ENCODE data around the gene ATAD1.
"Not testable (repeated sequence)": the region's sequence is repeated elsewhere in the genome, so short reads cannot be mapped to it uniquely, and the experiment has no call there.

ATAD1 gene

DNA sequence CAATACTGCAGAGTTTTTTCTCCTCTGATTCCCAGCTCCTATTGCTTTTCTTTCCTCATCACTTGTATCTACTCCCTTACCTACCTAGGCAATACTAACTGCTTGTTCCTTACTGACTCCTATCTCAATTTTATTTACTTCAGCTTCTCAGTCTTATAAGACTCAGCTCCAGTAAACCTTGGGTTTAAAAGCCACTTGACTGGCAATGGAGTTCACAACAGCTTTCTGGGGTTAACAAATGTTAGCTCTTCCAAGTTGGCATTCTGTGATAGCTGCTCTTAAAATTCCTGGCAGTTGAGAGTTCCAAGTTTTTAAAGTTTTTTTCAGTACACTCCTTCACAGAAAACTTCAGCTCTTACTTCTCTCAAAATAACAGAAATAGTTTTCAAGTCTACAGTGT, 14.2 kb downstream of the ATAD1 start:
- no peak for DNase-seq (ENCODE audit: low read depth, low spot score)

DNA sequence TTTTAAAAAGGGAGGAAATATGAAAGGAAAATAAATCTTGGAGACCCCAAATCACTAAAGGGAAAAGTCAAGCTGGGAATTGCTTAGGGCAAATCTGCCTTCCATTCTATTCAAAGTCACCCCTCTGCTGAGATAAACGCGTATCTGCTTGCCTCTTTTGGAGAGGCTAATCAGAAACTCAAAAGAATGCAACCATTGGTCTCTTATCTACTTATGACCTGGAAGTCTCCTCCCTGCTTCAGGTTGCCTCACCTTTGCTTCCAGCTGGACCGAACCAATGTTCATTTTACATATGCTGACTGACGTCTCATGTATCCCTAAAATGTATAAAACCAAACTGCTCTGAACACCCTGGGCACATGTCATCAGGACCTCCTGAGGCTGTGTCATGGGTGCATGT, 14.7 kb downstream of the ATAD1 start:
- DNase-seq (ENCODE audit: low read depth, low spot score): no peak

DNA sequence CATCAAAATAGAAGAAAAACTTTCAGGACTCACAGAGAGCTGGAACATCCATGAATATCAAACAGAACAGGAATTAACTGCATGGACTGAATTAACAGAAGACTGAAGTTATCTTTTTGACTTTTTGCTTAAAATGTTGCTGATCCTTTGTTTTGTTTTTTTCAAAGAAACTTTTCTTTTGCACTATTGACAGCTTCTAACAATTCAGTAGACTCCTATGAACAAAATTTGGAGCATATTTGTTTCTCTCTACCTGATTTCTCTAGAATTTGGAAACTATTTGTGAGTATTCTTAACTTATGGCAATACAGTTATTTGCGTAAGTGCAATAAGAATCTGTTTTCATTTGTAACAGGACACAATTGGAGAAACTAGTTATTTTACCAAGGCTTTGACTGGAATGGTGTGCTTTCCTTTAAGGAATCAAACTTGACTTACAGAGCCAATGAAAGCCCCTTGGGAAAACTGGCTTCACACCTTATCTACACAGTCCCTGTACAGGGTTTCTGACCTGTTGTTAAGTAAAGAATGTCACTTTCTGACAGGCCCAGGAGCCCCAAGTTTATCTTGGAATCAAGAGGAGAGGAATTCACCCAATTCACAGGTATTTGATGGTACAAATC, 16.1 kb downstream of the ATAD1 start:
- DNase-seq (ENCODE audit: low read depth, low spot score): not testable (repeated sequence)

DNA sequence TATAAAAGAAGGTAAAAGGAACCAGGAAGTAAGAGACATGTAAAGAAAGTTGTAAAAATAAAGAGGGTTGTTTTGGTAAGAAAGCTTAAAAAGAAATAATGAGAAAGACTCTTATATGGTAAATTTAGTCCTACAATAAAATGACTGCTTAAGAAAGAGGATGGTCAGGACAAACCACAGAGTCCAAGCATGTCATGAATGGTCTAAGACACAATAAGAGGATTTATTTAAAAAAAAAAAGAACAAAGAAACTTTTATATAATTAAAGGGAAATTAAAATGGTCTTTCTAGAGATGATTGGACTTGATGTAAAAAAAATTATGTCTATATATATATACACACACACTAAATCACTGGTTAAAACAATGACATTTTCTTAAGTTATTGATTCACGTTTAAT, 18.2 kb downstream of the ATAD1 start:
- no peak for DNase-seq (ENCODE audit: low read depth, low spot score)

DNA sequence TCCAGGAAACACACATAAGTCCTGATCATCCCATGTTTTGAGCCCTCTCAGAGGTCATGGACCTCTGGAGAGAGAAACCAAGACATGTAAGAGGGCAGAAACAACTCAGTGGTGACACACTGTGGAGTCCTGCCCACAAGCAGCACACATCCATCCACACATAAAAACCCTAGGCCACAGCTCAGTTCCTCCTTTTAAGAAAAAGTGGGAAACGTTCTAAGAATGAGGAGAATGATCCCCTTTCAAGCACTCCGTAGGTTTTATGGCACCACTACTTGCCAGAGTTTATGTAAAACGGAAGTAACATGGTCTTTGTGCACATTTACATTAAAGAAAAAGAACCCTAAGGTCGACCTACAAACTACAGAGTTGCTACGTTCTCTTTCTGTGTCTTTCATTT, 19.9 kb downstream of the ATAD1 start:
- no peak for DNase-seq (ENCODE audit: low read depth, low spot score)

DNA sequence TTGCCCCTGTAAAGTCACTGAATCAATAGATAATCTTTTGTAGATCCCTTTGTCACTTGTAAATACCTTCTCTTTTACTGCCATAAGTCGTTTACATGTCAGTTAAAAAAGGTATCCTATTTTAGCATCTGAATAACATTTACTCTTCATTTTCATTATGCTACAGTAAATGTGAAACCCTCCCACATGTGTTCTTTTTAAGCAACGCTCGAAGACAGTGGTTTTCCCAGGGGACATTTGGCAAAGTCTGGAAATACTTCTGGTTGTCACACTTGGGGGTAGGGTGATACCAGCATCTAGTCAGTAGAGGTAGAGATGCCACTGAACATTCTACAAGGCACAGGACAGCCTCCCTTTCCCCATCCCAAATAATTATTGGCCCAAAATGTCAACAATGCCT, 23.7 kb downstream of the ATAD1 start:
- DNase-seq (ENCODE audit: low read depth, low spot score): no peak

DNA sequence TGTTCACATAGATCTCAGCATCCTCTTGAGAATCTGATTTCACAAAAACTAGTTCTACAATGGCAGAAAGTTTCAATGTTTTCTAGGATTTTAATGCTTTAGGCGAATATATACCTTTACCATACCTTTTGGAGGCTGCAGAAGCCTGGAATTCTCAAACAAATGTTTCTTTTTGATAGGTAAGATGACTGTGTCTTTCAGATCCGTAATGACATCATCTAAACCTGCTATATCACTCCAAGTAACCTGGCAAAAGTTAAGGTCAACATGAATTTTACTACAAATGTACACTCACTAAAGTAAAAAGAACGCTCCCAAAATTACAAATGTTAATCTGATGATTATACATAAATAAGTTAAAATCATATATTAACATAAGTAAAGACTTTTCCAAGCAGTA, 27.8 kb downstream of the ATAD1 start:
- no peak for DNase-seq (ENCODE audit: low read depth, low spot score)

DNA sequence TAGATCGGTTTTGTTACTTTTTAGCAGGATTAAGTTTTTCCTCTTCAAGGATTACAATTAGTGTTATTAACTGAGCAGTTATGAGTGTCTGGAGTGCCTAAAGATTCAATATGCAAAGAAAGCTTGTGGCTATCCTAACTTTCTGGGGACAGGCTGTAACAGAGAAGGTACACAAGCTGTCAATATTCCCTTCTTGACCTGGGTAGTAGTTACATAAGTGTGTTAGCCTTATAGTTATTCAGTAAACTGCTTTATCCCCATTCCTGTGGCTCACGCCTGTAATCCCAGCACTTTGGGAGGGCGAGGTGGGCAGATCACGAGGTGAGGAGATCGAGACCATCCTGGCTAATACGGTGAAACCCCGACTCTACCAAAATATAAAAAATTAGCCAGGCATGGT, 31.6 kb downstream of the ATAD1 start:
- no peak for DNase-seq (ENCODE audit: low read depth, low spot score)

DNA sequence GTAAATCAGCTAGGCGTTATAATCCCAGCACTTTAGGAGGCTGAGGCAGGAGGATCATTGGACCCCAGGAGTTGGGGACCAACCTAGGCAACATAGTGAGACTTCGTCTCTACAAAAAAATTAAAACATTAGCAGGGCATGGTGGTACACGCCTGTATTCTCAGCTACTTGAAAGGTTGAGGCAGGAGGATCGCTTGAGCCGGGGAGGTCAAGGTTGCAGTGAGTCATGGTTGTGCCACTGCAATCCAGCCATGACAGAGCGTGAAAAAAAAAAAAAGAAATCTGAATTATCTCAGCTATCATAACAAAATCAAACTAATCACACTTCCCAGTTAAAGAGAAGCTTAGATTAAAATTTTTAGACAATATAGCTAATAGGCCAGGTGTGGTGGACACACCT, 35.3 kb downstream of the ATAD1 start:
- no peak for DNase-seq (ENCODE audit: low read depth, low spot score)

DNA sequence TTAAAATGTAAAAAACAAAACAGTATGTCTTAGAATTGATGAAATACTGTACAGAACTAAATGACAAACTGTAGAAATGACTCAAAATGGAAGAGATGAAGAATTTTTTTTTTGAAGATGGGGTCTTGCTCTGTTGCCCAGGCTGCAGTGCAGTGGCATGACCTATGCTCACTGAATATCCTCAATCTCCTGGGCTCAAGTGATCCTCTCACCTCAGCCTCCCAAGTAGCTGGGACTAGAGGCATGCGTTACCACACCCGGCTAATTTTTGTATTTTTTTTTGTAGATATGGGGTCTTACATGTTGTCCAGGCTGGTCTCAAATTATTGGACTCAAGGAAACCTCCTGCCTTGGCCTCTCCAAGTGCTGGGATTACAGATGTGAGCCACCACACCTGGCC, 36.5 kb downstream of the ATAD1 start:
- DNase-seq (ENCODE audit: low read depth, low spot score): no peak

DNA sequence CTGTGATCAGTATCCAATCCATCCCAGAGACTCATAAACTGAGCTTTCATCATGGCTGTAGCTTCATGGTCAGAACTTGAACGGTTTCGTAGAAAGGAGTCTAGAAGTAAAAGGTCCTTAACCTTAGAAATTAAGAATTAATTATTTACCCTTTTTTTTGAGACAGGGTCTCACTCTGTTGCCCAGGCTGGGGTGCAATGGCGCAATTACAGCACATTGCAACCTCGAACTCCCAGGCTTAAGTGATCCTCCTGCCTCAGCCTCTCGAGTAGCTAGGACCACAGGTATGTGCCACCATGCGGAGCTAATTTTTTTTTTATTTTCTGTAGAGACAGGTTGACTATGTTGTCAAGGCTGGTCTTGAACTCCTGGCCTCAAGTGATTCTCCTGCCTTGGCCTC, 41.7 kb downstream of the ATAD1 start:
- no peak for DNase-seq (ENCODE audit: low read depth, low spot score)

DNA sequence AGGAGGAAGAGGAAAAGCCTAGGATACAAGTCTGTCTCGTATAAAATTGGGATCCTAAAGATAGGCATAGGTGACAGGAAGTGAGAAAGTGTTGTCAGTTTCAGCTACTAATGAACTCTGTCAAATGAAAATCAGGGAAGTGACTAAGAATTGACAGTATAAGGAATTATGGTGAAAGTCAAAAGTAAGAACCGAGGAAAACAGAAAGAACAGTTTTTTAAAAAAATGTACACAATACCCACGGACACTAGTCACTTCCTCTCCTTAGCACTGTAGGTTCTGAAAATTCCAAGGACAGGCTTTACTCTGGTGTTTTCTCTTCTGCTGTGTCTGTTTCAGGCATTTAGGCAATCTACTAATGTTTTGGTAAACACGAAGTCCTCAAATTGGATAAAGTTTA, 42.3 kb downstream of the ATAD1 start:
- no peak for DNase-seq (ENCODE audit: low read depth, low spot score)

DNA sequence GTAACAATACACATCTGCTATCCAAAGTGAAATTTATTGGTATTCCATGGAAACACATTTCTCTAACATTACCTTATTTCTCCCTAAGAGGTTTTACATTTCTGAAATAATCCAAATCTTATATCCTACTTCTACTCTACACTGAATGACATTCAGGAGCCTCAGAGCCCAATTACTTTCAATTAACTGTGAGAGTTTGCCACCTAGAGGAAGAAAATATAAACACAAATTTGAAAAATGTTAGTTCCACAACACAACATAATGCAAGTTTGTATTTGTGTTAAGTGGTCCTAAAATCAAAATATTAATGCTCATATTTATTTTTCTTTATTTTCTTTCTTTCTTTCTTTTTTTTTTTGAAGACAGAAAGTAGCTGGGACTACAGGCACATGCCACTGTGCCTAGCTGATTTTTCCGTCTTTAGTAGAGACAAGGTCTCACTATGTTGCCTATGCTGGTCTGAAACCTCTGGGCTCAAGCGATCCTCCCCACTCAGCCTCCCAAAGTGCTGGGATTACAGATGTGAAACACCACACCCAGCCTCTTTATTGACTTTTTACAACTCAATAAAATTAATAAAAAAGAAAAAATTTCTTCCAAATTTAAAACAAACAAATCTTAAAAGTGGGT, 46.0 kb downstream of the ATAD1 start:
- DNase-seq (ENCODE audit: low read depth, low spot score): no peak

DNA sequence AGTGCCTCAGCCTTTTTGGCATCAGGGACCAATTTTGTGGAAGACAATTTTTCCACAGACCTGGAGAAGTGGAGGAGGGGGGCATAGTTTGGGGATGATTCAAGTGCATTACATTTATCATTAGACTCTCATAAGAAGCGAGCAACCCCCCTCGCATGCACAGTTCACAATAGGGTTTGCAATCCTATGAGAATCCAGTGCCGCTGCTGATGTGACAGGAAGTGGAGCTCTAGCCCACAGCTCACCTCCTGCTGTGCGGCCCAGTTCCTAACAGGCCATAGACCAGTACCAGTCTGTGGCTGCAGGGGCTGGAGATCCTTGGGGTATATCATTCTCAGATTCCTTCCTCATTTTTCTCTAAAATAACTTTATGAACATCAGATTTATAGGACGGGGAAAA, 50.8 kb downstream of the ATAD1 start:
- DNase-seq (ENCODE audit: low read depth, low spot score): no peak

DNA sequence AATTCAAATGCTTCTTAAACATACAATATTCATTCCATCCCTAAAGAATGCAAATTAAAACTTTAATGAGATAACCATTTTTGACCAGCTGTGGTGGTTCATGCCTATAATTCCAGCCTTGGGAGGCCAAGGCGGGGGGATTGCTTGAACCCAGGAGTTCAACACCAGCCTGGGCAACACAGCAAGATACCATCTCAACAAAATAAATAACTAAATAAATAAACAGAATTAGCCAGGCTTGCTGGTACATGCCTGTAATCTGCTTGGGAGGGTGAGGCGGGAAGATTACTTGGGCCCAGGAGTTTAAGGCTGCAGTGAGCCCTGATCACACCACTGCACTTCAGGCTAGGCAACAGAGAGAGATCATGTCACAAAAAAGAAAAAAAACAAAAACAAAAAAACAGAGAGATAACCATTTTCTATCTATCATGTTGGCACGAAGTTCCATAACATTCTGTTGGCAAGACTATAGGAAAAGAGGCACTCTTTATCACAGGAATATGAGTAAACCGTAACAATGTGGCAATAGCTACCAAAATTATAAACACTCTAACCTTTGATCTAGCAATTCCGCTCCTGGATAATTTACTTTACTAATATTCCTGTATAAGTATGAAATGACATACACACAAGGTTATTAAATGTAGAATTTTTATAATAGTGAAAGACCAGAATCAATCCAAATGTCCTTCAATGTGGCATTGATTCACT, 52.2 kb downstream of the ATAD1 start:
- DNase-seq (ENCODE audit: low read depth, low spot score): no peak

DNA sequence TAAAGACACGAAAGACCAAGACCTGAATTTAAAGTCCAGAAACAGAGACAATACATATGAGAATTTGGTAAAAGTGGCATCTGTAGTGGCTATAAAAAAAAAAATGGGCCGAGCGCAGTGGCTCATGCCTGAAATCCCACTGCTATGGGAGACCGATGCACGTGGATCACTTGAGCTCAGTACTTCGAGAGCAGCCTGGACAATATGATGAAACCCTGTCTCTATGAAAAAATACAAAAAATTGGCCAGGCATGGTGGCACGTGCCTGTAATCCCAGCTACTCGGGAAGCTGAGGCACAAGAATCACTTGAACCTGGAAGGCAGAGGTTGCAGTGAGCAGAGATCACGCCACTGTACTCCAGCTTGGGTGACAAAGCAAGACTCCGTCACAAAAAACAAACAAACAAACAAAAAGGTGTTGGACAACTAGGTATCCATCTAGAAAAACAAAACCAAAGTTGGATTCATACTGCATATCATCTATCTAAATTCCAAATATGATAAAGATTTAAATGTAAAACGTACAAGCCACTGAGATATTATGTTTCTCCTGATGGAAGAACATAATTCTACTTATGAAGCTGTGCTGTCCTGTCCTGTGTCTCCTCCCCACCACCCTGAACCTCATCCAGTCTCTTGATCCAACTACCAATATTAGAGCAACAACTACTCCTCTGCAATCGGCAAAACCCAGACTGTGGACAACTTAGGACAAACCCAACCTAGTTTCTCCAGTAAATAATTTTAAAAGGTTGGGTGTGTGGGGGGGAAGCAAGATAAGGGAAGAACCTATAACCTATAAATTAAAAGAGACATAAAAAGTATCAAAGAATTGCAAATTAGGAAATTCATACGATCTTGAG, 53.7 kb downstream of the ATAD1 start:
- DNase-seq (ENCODE audit: low read depth, low spot score): no peak

DNA sequence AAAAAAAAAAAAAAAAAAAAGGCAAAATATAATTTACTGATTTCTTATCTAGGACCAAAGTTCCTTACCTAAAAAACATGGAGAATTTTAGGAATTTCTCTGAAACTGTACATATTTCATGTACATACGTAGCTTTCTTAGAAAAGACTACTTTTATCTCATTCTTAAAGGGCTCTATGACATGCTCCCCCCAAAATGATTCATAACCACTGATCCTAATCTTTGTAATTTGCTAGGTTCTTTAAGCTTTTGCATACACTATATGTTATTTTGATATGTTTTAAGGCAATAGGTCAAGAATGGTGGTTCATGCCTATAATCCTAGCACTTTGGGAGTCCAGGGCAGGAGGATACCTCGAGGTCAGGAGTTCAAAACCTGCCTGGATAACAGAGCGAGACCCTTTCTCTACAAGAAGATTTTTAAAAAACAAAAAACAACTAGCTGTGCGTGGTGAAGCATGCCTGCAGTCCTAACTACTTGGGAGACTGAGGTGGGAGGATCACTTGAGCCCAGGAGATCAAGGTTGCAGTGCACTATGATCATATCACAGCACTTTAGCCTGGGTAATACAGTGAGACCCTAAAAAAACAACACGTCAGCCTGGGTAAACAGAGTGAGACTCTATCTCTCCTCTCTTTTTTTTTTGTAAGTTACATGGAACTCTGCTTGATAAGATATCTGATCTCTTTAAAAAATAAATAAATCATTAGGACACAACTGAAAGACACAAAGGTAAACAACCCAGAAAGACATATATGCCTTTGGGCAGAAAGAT, 54.8 kb downstream of the ATAD1 start:
- no peak for DNase-seq (ENCODE audit: low read depth, low spot score)

DNA sequence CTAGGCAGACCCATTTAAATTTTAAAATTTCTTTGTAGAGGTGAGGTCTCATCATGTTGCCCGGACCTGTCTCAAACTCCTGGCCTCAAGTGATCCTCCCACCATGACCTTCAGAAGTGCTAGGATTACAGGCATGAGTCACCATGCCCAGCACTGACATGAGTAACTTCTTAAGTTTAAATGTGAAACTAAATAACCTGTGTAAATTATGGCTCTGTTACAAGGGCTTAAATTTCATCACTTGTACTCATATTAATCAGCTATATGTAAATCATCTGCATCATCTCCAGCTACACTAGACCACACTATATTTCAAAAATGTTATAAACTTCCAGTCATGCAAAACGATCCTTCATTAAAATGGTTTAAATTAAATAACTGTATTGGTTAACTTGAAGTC, 56.1 kb downstream of the ATAD1 start:
- DNase-seq (ENCODE audit: low read depth, low spot score): no peak

DNA sequence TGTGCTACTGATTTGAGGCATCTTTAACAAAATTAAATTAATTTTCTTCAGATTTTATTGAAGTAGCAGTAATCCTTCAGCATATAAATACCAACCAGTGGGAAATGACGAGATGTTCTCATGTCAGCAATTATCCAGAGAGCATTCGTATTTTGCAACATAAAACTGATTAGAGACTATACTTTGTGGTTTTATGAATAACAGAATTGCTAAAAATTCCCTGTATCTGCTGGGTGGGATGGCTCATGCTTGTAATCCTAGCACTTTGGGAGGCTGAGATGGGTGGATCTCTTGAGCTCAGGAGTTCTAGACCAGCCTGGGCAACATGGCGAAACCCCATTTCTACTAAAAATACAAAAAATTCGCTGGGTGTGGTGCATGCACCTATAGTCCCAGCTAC, 56.9 kb downstream of the ATAD1 start:
- no peak for DNase-seq (ENCODE audit: low read depth, low spot score)

DNA sequence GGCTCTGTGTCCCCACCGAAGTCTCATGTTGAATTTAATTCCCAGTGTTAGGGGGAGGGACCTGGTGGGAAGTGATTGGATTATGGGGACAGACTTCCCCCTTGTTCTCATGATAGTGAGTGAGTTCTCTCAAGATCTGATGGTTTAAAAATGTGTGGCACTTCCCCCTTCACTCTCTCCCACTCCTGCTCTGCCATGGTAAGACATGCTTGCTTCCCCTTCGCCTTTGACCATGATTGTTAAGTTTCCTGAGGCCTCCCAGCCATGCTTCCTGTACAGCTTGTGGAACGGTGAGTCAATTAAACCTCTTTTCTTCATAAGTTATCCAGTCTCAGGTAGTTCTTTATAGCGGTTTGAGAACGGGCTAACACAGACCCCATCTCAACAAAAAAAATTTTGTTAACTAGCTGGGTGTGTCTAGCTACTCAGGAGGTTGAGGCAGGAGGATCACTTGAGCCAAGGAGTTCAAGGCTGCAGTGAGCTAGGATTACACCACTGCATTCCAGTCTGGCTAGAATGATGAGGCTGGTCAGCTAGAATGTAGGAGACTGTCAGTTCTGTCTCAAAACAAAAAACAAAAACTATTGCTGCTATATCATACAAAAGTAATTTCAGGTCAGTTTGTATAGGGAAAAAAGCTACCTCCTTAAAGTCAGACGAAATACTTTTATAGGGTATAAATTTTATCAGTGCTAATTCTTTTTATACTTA, 57.7 kb downstream of the ATAD1 start:
- no peak for DNase-seq (ENCODE audit: low read depth, low spot score)

DNA sequence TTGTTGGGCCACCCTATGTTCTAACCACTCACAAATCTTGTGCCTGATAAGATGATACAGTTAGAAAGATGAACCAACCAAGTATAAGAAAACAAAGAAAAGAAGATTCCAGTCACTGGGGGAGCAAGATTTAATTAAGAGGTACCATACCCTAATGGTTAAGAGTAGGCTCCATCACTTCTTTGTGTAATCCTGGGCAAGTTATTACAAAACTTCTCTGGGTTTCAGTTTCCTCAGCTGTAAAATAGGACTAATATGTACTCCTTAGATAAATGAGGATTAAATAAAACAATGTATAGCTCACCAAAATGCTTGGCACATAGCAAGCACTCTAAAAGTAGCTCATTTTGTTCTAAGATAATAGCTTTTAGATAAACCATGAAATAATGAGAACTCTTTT, 58.5 kb downstream of the ATAD1 start:
- DNase-seq (ENCODE audit: low read depth, low spot score): no peak

Data from ELF-1 (cell line).